Endothelial cell of umbilical vein (primary cell): ENCODE data around the gene NELFCD. TPM values are rescaled to one million over a fixed set of nuclear protein-coding genes. Genes with fewer than 3 reads are reported as not detected.
A peak's percentile ranks its signal among the peaks of the same experiment; 100 is the strongest.
"Not testable (repeated sequence)": the region's sequence is repeated elsewhere in the genome, so short reads cannot be mapped to it uniquely, and the experiment has no call there.

Experiments
- BruUV-seq: library from RNA; stranded (reverse); fragments of 400-500 nt; replicated peaks from 2 replicates; lab custom pipeline; 2021; lab: Mats Ljungman, UMichigan
- CTCF ChIA-PET: fragments of 300-600, 350-600 bp; sonication (Branson Sonifier 250); formaldehyde crosslinking; loops from one replicate; lab custom pipeline; 2021; ENCODE audit warnings: antibody characterized with exemption, inconsistent platforms; lab: Charles Lee
- POLR2A ChIA-PET: fragments of 300-600, 350-600 bp; sonication (Branson Sonifier 250); formaldehyde crosslinking; loops from one replicate; lab custom pipeline; 2021; ENCODE audit warnings: antibody characterized with exemption, inconsistent platforms; lab: Charles Lee
- DNase-seq: peaks from one replicate; pipeline ENCODE4 v3.0.0-alpha.2; 2011; ENCODE audit warnings: low read depth, low spot score
- FAIRE-seq: peaks from 2 replicates; lab custom pipeline; 2011; peaks lifted over from hg19 to GRCh38; lab: Jason Lieb, UNC
- H2AFZ ChIP-seq: 2 replicates; pipeline ENCODE4 v1.6.0; 2012; ENCODE audit warnings: low read depth, low read length, control low read depth, inconsistent platforms
- H3K27ac ChIP-seq: 2 replicates; pipeline ENCODE4 v1.5.1; 2011; ENCODE audit warnings: low read depth, mild to moderate bottlenecking, control low read depth, low read length, moderate library complexity; ENCODE audit not compliant: insufficient read depth
- H3K27me3 ChIP-seq, 2 experiments: 2 replicates each; pipeline versions ENCODE4 v1.6.0 to v1.6.1; 2011; ENCODE audit warnings: low read length in 2 of 2, mixed read lengths in 1 of 2; ENCODE audit not compliant: control insufficient read depth in 2 of 2, insufficient read depth in 2 of 2
- H3K36me3 ChIP-seq, 2 experiments: 2 replicates in 1 of 2; 3 replicates in 1 of 2; pipeline ENCODE4 v1.5.1; 2011; ENCODE audit warnings: low read length in 2 of 2, mild to moderate bottlenecking in 1 of 2, moderate library complexity in 1 of 2; ENCODE audit not compliant: control insufficient read depth in 2 of 2, insufficient read depth in 2 of 2; ENCODE audit errors: extremely low read depth in 1 of 2
- H3K4me1 ChIP-seq: 3 replicates; pipeline ENCODE4 v1.5.1; 2011; ENCODE audit warnings: mild to moderate bottlenecking, low read length; ENCODE audit not compliant: control insufficient read depth, insufficient read depth; ENCODE audit errors: extremely low read depth
- H3K4me2 ChIP-seq: 2 replicates; pipeline ENCODE4 v1.6.1; 2011; ENCODE audit warnings: low read length, control low read depth, mixed read lengths; ENCODE audit not compliant: insufficient read depth
- H3K4me3 ChIP-seq, 3 experiments: fragments of 200-600 bp in 1 of 3; sonication (generic), shearing (Covaris generic) in 1 of 3; replicated peaks in 1 of 3; 2 replicates each; pipeline ENCODE4 v1.5.1; 2011 to 2016; ENCODE audit warnings: control low read depth in 3 of 3, low read length in 3 of 3, mild to moderate bottlenecking in 2 of 3, inconsistent platforms in 1 of 3, low read depth in 1 of 3, moderate library complexity in 1 of 3; ENCODE audit not compliant: insufficient read depth in 1 of 3
- H3K79me2 ChIP-seq: 2 replicates; pipeline ENCODE4 v1.6.0; 2012; ENCODE audit warnings: low read length, inconsistent platforms; ENCODE audit not compliant: control insufficient read depth, insufficient read depth
- H3K9ac ChIP-seq: replicated peaks from 2 replicates; pipeline ENCODE3; 2011; ENCODE audit warnings: low read length, control low read depth; ENCODE audit not compliant: insufficient read depth; ENCODE audit errors: extremely low read depth
- H3K9me1 ChIP-seq: replicated peaks from 3 replicates; pipeline ENCODE4 v1.6.0; 2011; ENCODE audit warnings: mild to moderate bottlenecking, low read length; ENCODE audit not compliant: control insufficient read depth, insufficient read depth; ENCODE audit errors: extremely low read depth
- H3K9me3 ChIP-seq: replicated peaks from 2 replicates; pipeline ENCODE4 v1.5.1; 2012; ENCODE audit warnings: low read length, inconsistent platforms; ENCODE audit not compliant: control insufficient read depth, insufficient read depth
- H4K20me1 ChIP-seq: replicated peaks from 2 replicates; pipeline ENCODE3; 2011; ENCODE audit warnings: mild to moderate bottlenecking, low read length; ENCODE audit not compliant: control insufficient read depth, insufficient read depth; ENCODE audit errors: extremely low read depth
- EZH2 ChIP-seq: IDR thresholded peaks from 2 replicates; pipeline ENCODE4 v1.6.1; 2012; ENCODE audit warnings: borderline replicate concordance, low read depth, mild to moderate bottlenecking, moderate library complexity, low read length, inconsistent platforms; ENCODE audit not compliant: severe bottlenecking
- FOS ChIP-seq: IDR thresholded peaks from 2 replicates; pipeline ENCODE4 v1.6.1; 2011; ENCODE audit warnings: mild to moderate bottlenecking, low read length, moderate library complexity, borderline replicate concordance; ENCODE audit not compliant: insufficient read depth
- GATA2 ChIP-seq: IDR thresholded peaks from 2 replicates; pipeline ENCODE4 v1.7.0; 2011; ENCODE audit warnings: low read depth, mild to moderate bottlenecking, moderate library complexity, mixed read lengths, low read length; ENCODE audit not compliant: insufficient read length, insufficient read depth
- JUN ChIP-seq: IDR thresholded peaks from 2 replicates; pipeline ENCODE4 v1.6.1; 2011; ENCODE audit warnings: borderline replicate concordance, low read depth; ENCODE audit not compliant: insufficient read length, insufficient read depth
- MAX ChIP-seq: IDR thresholded peaks from 2 replicates; pipeline ENCODE4 v1.6.1; 2011; ENCODE audit not compliant: insufficient read depth, insufficient read length
- MYC ChIP-seq: IDR thresholded peaks from one replicate; pipeline ENCODE4 v1.6.1; 2011; ENCODE audit warnings: mild to moderate bottlenecking, low read depth, low read length
- POLR2A ChIP-seq: IDR thresholded peaks from 2 replicates; pipeline ENCODE4 v1.6.1; 2012; ENCODE audit warnings: low read depth, mild to moderate bottlenecking, control low read depth, low read length
- POLR2AphosphoS5 ChIP-seq: IDR thresholded peaks from 2 replicates; pipeline ENCODE4 v1.6.1; 2012; ENCODE audit warnings: low read depth, mild to moderate bottlenecking, control low read depth, low read length, moderate library complexity; ENCODE audit not compliant: insufficient read depth
- dilution Hi-C: fragments of 300-500 bp; cut with MboI; formaldehyde crosslinking; loops from one replicate; pipeline ENCODE4 v1.15.0; 2019; ENCODE audit warnings: low sequenced_read_pairs; ENCODE audit not compliant: extremely low pct_ligation_motif_present
- intact Hi-C: fragments of 100-400 bp; cut with micrococcal nuclease; formaldehyde crosslinking; loops from one replicate; pipeline ENCODE4 v1.10.0; 2022
- polyA plus RNA-seq, 4 experiments: library from polyadenylated mRNA; depleted of rRNA in 3 of 4; stranded (reverse) in 3 of 4; unstranded in 1 of 4; fragments of >200 nt; gene quantifications; 2 replicates each; pipeline versions ENCODE4 v1.2.1 to v1.2.3, GENCODE V29; 2011 to 2012; ENCODE audit warnings: missing spikeins in 1 of 4
- total RNA-seq: library from RNA; stranded (reverse); gene quantifications from 2 replicates; pipeline ENCODE4 v1.2.3, GENCODE V29; 2021
- TF ChIP-seq, protein P1 (sequence below), 2 donors: IDR thresholded peaks; 1 replicate in 1 of 2; 2 replicates in 1 of 2; pipeline ENCODE4 v1.5.1; 2011; ENCODE audit warnings: low read length in 2 of 2, mild to moderate bottlenecking in 2 of 2, moderate library complexity in 2 of 2, control low read depth in 1 of 2, inconsistent platforms in 1 of 2, low read depth in 1 of 2; ENCODE audit not compliant: insufficient read depth in 1 of 2; ENCODE audit errors: extremely low read depth in 1 of 2

Gene NELFCD
- total and polyA plus RNA-seq, 2 donors (not counting 3 experiments of a cell fraction or from before 2014, with no cell fraction given): 90.1 to 92.5 TPM

DNA sequence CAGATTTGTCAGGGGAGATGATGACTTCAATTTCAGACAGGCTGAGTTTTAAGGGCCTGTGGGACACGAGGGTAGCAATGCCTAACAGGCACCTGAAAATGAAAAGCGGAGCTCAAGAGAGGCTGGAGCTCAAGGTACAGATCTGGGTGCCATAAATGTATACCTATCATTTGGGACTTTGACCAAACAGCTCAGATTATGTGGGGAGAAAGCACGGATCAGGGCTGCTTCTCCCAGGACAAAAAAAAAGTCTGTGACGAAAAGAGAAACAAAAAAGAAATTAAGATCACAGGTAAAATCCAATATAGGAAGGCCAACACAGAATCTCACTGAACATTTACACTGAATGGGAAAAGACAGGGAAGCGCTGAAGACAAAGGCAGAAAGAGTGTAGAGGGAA, 59.6 kb downstream of the NELFCD start:
- Histone ChIP-seq H3K9ac (no peak overlapping the region), H3K4me3 (no peak overlapping the region), H3K9me3 (no peaks in the 10 kb centered on the region), H4K20me1 (no peaks in the 10 kb centered on the region), H3K36me3 (peaks cover 14 to 21% of the 10 kb centered on the region in 2 experiments), H3K79me2 (peaks cover 48% of the 10 kb centered on the region), H2AFZ (no peak overlapping the region), H3K9me1 (no peaks in the 10 kb centered on the region), H3K27ac (no peak overlapping the region), H3K4me2 (peak overlapping the region; percentile 31), H3K4me1 (peaks cover 8% of the 10 kb centered on the region), H3K27me3 (no peaks in the 10 kb centered on the region)
- FAIRE-seq: no peak
- POLR2A ChIA-PET: interaction anchor here (1.0 kb wide), 1 partner anchor 8 kb away, joined by 4 read pairs; the partner anchor contains the start of gene ATP5F1E
- intact Hi-C loops: no loop called here
- dilution Hi-C loops: no loop called here
- TF ChIP-seq MAX (no peak), POLR2AphosphoS5 (no peak), POLR2A (no peak), MYC (no peak), GATA2 (no peak), JUN (no peak), FOS (no peak), EZH2 (no peak)
- TF ChIP-seq, protein P1, sequence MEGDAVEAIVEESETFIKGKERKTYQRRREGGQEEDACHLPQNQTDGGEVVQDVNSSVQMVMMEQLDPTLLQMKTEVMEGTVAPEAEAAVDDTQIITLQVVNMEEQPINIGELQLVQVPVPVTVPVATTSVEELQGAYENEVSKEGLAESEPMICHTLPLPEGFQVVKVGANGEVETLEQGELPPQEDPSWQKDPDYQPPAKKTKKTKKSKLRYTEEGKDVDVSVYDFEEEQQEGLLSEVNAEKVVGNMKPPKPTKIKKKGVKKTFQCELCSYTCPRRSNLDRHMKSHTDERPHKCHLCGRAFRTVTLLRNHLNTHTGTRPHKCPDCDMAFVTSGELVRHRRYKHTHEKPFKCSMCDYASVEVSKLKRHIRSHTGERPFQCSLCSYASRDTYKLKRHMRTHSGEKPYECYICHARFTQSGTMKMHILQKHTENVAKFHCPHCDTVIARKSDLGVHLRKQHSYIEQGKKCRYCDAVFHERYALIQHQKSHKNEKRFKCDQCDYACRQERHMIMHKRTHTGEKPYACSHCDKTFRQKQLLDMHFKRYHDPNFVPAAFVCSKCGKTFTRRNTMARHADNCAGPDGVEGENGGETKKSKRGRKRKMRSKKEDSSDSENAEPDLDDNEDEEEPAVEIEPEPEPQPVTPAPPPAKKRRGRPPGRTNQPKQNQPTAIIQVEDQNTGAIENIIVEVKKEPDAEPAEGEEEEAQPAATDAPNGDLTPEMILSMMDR (IDR thresholded peaks at IDR 0.05; ENCODE audit: extremely low read depth in 1 of 2, insufficient read depth in 1 of 2, low read depth in 1 of 2, low read length in 2 of 2): no peak
- BruUV-seq: no TSS peak
- CTCF ChIA-PET: interaction anchor here (1.6 kb wide), 1 partner anchor 9 kb away, joined by 4 read pairs; the partner anchor contains the start of gene ATP5F1E
- DNase-seq: no peak

GRCh38 chr20:59041487-59041886, 60.4 kb downstream of the NELFCD start:
- BruUV-seq, H3K9me3 ChIP-seq, H3K27me3 ChIP-seq, H3K4me1 ChIP-seq, dilution Hi-C loops, POLR2A ChIA-PET, H3K9ac ChIP-seq, H3K27ac ChIP-seq, H4K20me1 ChIP-seq, H2AFZ ChIP-seq, H3K9me1 ChIP-seq, FAIRE-seq, intact Hi-C loops, DNase-seq: not testable (repeated sequence)
- CTCF ChIA-PET: interaction anchor here (0.8 to 1.9 kb wide), 4 partner anchors 9 to 180 kb away, joined by 3 to 5 read pairs (median 4); partner anchors contain the start of gene ATP5F1E
- peaks cover 48% of the 10 kb centered on the region for H3K79me2 ChIP-seq
- peak overlapping the region; percentile 87 for H3K4me2 ChIP-seq
- H3K36me3 ChIP-seq: peaks cover 7 to 13% of the 10 kb centered on the region in 2 experiments
- H3K4me3 ChIP-seq: peak overlapping the region in 2 of 3 experiments; percentile 69 to 91
